Stimulated activated CD8-positive, alpha-beta memory T cell treated with anti-CD3 and anti-CD28 coated beads, Interleukin-15, amount 100 ng/mL, for 24 hours (primary cell): ENCODE data around the gene RAB28.

Source experiments
- DNase-seq: peaks from one replicate; pipeline ENCODE4 v3.0.0-alpha.2; 2020; ENCODE audit warnings: low read depth

The RAB28 gene

DNA sequence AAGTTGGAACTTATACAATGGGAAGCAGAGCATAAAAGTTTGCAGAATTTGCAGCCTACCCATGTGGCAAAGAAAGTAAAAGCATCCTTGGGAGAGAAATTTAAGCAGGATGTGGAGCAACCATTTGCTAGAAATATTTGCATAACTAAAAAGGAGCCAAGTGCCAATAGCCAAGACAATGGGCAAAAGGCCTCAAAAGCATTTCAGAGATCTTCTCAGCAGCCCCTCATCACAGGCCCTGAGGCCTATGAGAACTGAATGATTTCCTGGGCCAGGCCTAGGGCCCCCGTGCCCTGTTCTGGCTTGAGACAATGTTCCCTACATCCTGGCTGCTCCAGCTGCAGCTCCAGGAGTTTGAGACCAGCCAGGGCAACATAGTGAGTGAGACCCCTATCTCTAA lies 25.3 kb upstream of the RAB28 start:
- DNase-seq = no peak

GRCh38 chr4:13504374-13504773 lies 20.2 kb upstream of the RAB28 start:
- DNase-seq = no peak

- no peak for DNase-seq
Measured at GRCh38 chr4:13498469-13498868, 14.3 kb upstream of the RAB28 start.

GRCh38 chr4:13496605-13497004 lies 12.5 kb upstream of the RAB28 start:
- DNase-seq = no peak

- DNase-seq = no peak
Measured at GRCh38 chr4:13495753-13496152, 11.6 kb upstream of the RAB28 start.

DNA sequence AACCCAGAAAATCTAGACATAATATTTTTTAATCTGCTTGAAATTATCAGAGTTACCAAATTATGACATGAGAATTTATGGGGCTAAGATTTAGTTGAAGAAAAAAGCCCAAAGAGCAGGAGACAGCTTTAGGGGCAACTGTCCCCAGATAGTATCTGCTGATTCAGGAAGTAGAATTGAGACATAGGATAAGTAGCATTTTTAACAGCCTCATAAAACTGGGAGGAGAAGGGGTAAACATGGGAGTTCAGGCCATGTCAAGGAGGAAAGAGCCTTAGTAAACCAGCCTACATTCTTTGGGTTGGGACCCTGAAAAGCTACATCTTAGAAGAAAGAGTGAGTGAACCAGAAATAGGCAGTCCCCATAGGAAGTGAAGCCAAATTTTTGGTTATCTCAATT lies 9.7 kb upstream of the RAB28 start:
- DNase-seq = no peak

GRCh38 chr4:13492747-13493146 lies 8.6 kb upstream of the RAB28 start:
- no peak for DNase-seq

DNA sequence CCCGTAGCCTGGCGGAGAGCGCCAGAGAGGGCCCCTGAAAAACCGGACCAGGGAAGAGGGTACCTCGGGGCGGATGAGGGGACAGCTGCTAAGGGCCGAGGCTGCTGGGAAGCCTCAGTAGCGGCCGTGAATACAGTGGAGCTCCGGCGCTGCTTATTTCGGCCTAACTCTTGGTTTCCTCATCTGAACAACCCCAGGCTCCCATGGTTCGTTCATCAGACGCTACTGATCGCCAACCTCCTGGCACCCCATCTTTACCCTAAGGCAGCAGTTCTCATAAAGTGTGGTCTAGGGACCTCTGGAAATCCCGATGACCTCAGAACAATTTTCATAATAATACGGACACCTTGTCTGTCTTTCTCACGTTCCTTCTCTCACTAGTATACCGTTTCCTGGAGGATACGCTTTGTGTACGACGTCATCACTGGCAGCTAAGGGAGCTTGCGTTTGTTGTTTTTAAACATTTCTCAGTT lies 645 bp upstream of the RAB28 start:
- no peak for DNase-seq

DNA sequence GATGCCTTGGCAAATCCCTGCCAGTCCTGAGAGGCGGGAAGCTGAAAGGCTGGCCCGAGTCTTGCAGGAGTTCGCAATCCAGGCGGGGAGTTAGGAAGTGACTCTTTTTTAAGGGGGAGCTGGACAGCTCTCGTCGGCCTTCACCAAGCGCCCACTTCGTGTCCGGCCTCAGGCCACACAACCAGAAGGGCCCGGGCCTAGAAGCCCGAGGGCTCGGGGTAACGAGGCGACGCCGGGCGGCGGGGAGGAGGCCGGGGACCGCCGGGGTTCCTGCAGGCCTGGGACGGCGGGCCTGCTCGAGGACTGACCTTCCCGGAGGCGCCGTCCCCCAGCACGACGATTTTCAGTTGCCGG lies 395 bp downstream of the RAB28 start:
- no peak for DNase-seq

DNA sequence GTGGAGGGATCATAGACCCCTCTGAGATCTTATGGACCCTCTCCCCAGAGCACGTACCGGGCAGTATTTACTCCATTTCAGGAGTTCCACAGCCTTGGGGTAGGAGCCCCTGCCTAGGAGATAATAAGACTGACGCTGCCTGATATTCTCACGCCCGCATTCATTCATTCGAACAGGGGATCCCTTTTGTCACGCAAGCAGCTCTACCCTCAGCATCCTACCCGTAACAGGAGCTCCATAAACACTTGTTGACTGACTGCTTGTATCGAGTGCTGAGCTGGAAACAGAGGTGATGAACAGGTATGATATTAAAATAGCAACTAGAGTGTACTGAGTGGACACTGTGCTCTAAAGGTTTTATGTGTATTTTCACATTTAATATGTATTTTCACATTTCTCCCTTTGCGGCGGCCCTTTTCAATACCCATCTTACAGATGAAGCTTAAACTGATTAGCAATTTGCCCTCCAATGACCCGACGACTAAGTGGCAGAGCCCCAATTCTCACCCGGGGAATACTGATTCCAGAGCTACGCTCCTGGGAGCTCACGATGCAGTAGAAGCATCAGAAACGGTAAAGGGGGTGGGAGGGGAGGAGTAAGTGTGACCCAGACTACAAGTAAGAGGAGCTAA lies 888 bp downstream of the RAB28 start:
- no peak for DNase-seq

- DNase-seq = no peak
Measured at GRCh38 chr4:13481569-13481968, 2.6 kb downstream of the RAB28 start.

DNA sequence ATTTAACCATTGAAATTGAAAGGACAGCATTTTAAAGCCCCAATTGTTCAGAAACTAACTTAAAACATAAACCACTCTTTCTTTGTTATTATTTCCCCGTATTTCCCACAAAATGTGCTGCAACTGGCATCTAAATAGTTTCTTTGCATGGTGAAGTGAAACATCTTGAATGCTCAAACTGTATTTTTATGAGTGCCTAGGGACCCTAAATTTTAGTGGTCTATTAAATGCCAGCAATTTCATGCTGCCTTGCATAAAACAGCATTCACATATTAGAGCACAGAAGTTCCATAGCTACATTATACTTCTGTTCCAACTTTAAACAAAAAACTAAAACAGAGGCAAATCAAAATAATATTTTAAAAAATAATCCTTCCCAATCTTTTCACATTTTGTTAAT lies 5.4 kb downstream of the RAB28 start:
- DNase-seq = no peak

- DNase-seq = no peak
Measured at GRCh38 chr4:13478131-13478530, 6.0 kb downstream of the RAB28 start.

- no peak for DNase-seq
Measured at GRCh38 chr4:13476915-13477314, 7.2 kb downstream of the RAB28 start.

GRCh38 chr4:13476152-13476551 lies 8.0 kb downstream of the RAB28 start:
- no peak for DNase-seq

GRCh38 chr4:13471400-13471799 lies 12.7 kb downstream of the RAB28 start:
- no peak for DNase-seq

DNA sequence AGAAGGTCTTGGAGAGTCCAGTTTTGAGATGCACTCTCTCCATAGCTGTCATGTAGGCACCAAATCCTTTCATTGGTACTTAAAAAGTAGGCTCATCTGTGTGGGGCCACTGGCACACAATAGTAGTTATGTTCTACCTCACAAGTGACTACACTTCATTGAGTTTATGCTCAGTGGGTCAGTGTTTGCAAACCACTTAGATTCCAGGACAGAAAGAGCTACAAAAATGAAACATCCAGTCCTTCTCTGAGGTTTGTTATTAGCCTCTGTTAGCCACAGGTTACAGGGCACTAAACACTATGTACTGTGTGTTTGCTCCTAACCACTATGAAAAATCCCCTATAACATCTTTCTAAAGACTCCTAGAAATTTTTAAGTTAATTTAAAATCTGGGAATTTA lies 13.8 kb downstream of the RAB28 start:
- DNase-seq = no peak

- no peak for DNase-seq
Measured at GRCh38 chr4:13464973-13465372, 19.2 kb downstream of the RAB28 start.

GRCh38 chr4:13464543-13464942 lies 19.6 kb downstream of the RAB28 start:
- DNase-seq = no peak

GRCh38 chr4:13461191-13461905 lies 22.8 kb downstream of the RAB28 start:
- DNase-seq = no peak

DNA sequence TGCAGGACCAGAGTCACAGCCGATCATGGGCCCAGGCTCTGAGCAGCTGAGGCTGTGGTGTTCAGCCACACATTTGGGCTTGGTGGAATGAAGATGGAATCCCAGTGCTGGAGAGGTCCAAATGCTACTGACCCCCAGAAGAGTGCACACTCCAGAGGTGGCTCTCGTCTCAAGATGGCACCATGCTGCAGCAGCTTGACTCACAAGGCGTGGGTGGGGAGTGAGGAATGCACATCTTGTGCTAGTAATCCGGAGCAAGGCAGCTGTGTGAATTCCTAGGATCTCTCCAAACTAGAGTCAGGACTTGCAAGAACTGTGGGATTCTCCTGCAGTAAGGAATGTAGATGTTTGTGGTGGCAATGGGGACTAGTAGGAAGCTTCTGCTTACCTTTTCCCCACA lies 28.7 kb downstream of the RAB28 start:
- DNase-seq = no peak

DNA sequence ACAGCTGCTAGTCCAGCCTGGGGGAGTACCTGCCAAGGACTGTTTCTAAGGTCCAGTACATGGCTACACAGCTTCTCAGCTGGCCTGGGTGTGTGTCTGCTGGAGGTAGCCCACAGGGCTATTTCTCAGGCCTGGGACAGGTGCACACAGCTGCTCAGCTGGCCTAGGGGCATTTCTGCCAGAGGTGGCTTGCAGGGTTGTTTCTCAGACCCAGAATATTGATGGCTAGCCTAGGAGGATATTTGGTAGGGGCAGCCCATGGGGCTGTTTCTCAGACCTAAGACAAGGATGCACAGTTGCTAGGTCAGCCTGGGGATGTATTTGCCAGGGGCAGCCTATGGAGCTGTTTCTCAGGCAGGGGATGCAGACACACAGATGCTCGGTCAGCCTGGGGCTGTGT lies 29.4 kb downstream of the RAB28 start:
- no peak for DNase-seq

- no peak for DNase-seq
Measured at GRCh38 chr4:13452927-13453579, 31.1 kb downstream of the RAB28 start.

DNA sequence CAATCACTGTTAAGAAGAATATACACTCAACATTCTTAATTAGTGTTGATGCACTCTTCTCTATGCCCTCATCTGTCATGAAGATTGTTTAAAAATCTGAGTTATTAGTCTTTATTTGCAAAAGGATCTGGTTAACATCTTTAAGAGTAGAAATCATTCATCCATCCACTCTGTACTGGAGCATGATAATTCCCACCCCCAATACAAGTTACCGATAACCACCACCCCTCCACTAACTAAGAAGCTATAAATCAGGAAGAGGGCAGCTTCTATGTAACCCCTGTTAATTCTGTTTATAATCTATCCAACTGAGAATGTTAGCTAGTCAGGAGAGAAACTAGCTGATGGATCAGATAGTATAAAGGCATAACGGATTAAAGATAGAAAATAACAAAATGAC lies 34.5 kb downstream of the RAB28 start:
- no peak for DNase-seq
